Thoracic aorta (tissue), 2 donors: ENCODE results near the gene TRIM13. TPM values are rescaled to one million over a fixed set of nuclear protein-coding genes. Genes with fewer than 3 reads are reported as not detected.

Experiments
- ATAC-seq: fragments of 150-250 bp; one replicate; pipeline ENCODE4 v1.8.0; 2017; ENCODE audit warnings: low read depth; ENCODE audit not compliant: insufficient number of reproducible peaks, low FRiP score
- DNase-seq: peaks from one replicate; pipeline ENCODE4 v3.0.0-alpha.2; 2020; ENCODE audit warnings: low spot score
- H3K27ac ChIP-seq, 2 donors: fragments of 200-600 bp; sonication (generic); 1 replicate in 1 of 2; 2 replicates in 1 of 2; pipeline ENCODE4 v1.5.1; 2016; ENCODE audit warnings: mild to moderate bottlenecking in 2 of 2, moderate library complexity in 2 of 2
- H3K27me3 ChIP-seq: fragments of 200-600 bp; sonication (generic); replicated peaks from 2 replicates; pipeline ENCODE4 v1.6.0; 2016; ENCODE audit warnings: mild to moderate bottlenecking; ENCODE audit not compliant: insufficient read depth
- H3K36me3 ChIP-seq: fragments of 200-600 bp; sonication (generic); one replicate; pipeline ENCODE4 v1.5.1; 2016
- H3K4me1 ChIP-seq, 2 donors: fragments of 200-600 bp; sonication (generic); 1 replicate in 1 of 2; 2 replicates in 1 of 2; pipeline versions ENCODE4 v1.5.1 to v1.6.0; 2016; ENCODE audit warnings: low read depth in 2 of 2, mild to moderate bottlenecking in 1 of 2; ENCODE audit not compliant: control insufficient read depth in 1 of 2
- H3K4me3 ChIP-seq: fragments of 200-600 bp; sonication (generic); 2 replicates; pipeline ENCODE4 v1.5.1; 2016; ENCODE audit warnings: mild to moderate bottlenecking
- H3K9me3 ChIP-seq: fragments of 200-600 bp; sonication (generic); 2 replicates; pipeline ENCODE4 v1.5.1; 2016
- total RNA-seq, 2 donors: library from RNA; depleted of rRNA; stranded (reverse); fragments of >200 nt; gene quantifications; one replicate each; pipeline versions ENCODE4 v1.1.0 to v1.2.3, GENCODE V29; 2016
- TF ChIP-seq, protein P1 (sequence below): fragments of 200-600 bp; sonication (generic); IDR thresholded peaks from one replicate; pipeline ENCODE4 v1.5.1; 2019; ENCODE audit warnings: antibody characterized with exemption

The TRIM13 gene
- total RNA-seq, 2 donors from 2014 or later: 22.4 to 24.4 TPM

DNA sequence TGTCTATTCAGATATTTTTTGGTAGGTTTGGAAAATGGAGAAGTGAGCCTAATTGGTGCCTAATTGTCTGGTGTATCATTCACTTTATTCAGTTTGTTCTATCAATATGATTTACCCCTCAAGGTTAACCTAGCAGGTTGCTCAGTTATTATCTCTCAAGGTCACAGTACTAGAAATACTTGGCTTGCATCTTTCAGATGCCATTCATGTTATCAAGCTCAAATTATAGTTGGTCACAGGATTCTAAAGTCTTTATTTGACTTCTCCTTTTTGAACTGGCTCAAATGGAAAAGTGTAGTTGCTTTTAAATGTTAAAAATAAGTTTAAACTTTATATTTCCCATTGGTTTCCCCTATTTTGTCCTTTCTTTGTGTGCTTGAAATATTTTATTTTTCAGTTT lies 21.0 kb downstream of the TRIM13 start:
- TF ChIP-seq, protein P1, sequence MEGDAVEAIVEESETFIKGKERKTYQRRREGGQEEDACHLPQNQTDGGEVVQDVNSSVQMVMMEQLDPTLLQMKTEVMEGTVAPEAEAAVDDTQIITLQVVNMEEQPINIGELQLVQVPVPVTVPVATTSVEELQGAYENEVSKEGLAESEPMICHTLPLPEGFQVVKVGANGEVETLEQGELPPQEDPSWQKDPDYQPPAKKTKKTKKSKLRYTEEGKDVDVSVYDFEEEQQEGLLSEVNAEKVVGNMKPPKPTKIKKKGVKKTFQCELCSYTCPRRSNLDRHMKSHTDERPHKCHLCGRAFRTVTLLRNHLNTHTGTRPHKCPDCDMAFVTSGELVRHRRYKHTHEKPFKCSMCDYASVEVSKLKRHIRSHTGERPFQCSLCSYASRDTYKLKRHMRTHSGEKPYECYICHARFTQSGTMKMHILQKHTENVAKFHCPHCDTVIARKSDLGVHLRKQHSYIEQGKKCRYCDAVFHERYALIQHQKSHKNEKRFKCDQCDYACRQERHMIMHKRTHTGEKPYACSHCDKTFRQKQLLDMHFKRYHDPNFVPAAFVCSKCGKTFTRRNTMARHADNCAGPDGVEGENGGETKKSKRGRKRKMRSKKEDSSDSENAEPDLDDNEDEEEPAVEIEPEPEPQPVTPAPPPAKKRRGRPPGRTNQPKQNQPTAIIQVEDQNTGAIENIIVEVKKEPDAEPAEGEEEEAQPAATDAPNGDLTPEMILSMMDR: no peak
- ATAC-seq (no peak), DNase-seq (no peak)
- H3K36me3 ChIP-seq: peaks cover 9% of the 10 kb centered on the region
- no peak overlapping the region for H3K4me3 ChIP-seq
- H3K4me1 ChIP-seq: peaks cover 27 to 39% of the 10 kb centered on the region in 2 donors
- no peaks in the 10 kb centered on the region for H3K27me3 ChIP-seq
- H3K9me3 ChIP-seq: no peaks in the 10 kb centered on the region
- H3K27ac ChIP-seq: peak overlapping the region in 1 of 2 donors; percentile 31

DNA sequence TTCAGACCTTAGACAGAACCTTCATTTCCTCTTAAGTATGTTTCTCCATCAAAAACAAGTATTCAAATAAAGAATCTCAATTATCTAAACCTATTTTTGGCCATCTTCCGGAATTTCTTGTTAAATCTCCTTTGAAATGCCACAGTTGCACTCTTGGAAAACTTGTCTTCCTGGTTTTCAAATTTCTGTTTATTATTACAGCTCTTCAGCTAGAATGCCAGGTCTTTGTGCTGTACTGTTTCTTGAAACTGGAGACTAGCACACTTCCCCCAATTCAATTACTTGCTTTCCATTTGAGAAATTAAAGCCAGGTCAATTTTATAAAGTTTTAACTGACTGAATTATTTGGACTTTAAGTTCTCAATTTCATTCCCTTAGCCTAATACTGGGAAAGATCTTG lies 28.6 kb downstream of the TRIM13 start:
- TF ChIP-seq, protein P1: no peak
- peaks cover 4% of the 10 kb centered on the region for H3K36me3 ChIP-seq
- no peaks in the 10 kb centered on the region for H3K9me3 ChIP-seq
- H3K27me3 ChIP-seq: no peaks in the 10 kb centered on the region
- ATAC-seq (no peak), DNase-seq (no peak)
- H3K4me3 ChIP-seq: no peak overlapping the region
- no peak overlapping the region for H3K27ac ChIP-seq
- peaks cover 0 to 14% of the 10 kb centered on the region in 2 donors for H3K4me1 ChIP-seq

DNA sequence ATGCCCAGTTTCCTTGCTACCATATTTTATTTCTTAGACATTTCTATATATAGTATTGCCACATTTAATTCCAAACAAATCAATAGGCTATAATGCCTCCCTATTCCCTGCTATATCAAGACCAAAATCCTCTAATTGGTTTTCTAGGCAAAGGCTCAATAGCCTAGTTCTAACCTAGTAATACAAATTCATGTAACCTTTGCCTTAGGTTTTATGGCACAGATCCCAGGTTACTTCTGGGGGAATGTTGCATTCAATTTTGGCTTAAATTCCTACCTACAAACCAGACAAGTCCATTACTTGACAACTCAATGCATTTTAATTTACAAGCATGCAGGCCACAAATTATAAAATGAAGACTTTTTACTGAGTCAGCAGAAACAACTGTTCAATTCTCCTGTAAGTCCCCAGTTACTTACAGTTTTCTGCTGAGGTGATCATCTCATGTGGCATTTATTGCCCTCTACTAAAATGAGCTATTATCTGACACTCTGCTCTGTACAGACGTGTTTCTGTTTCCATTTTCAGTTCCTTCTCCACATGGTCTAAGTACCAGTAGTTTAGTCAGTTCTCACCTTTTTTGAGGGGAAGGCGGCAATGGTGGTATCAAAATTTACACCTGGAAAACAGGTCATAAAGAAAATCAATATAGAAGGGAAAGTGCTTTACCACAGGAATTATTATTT lies 30.1 kb downstream of the TRIM13 start:
- H3K36me3 ChIP-seq: peaks cover under 1% of the 10 kb centered on the region
- no peaks in the 10 kb centered on the region for H3K9me3 ChIP-seq
- DNase-seq (no peak), ATAC-seq (no peak)
- H3K27ac ChIP-seq: no peak overlapping the region
- H3K4me3 ChIP-seq: no peak overlapping the region
- H3K4me1 ChIP-seq: peaks cover 0 to 14% of the 10 kb centered on the region in 2 donors
- TF ChIP-seq, protein P1: no peak
- no peaks in the 10 kb centered on the region for H3K27me3 ChIP-seq

DNA sequence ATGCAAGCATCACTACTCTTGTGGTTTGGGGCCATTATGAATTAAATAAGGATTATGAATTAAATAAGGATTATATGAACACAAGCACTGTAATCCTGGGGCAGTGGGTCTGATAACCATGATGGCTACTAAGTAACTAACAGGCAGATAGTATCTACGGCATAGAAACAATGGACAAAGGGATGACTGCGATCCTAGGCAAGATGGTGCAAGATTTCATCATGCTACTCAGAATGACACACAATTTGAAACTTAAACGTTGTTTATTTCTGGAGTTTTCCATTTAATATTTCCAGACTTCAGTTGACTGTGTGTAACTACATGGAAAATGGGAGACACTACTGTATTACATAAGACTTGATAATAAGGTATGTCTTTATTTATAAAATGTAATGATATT lies 33.5 kb downstream of the TRIM13 start:
- DNase-seq (no peak), ATAC-seq (no peak)
- H3K4me3 ChIP-seq: no peak overlapping the region
- H3K9me3 ChIP-seq: no peaks in the 10 kb centered on the region
- H3K36me3 ChIP-seq: no peaks in the 10 kb centered on the region
- peaks cover 10 to 22% of the 10 kb centered on the region in 2 donors for H3K4me1 ChIP-seq
- no peaks in the 10 kb centered on the region for H3K27me3 ChIP-seq
- TF ChIP-seq, protein P1: no peak
- no peak overlapping the region for H3K27ac ChIP-seq

DNA sequence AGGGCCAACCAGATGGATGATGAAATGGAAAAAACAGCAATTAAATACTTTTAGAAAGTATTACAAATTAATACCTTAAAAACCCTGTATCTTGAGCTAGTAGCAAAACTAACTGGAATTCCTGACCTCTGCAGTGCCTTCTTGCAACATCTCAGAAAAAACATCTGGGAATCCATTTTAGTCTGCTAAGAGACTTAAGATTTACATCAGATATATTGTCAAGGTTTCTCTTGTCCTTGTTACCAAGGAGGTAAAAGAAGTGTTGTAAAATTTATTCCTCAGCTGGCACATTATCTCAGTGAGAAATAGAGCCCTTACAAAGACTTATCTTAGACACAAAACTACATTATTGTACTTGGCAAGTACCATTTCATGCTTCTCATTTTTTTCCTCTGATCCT lies 36.9 kb downstream of the TRIM13 start:
- H3K27me3 ChIP-seq: no peaks in the 10 kb centered on the region
- no peaks in the 10 kb centered on the region for H3K36me3 ChIP-seq
- H3K9me3 ChIP-seq: no peaks in the 10 kb centered on the region
- TF ChIP-seq, protein P1: no peak
- peak overlapping the region in 1 of 2 donors; percentile 28 for H3K27ac ChIP-seq
- DNase-seq (no peak), ATAC-seq (no peak)
- H3K4me3 ChIP-seq: no peak overlapping the region
- peaks cover 10 to 13% of the 10 kb centered on the region in 2 donors for H3K4me1 ChIP-seq
